LNCaP clone FGC (cell line): ENCODE measurements around the gene FSTL4.

Experiments used
- DNase-seq: peaks from one replicate; pipeline ENCODE4 v3.0.0-alpha.2; 2011; ENCODE audit warnings: low read depth
- H3K4me3 ChIP-seq: 2 replicates; pipeline ENCODE4 v1.5.1; 2011; ENCODE audit warnings: mild to moderate bottlenecking, low read depth, low read length, control low read depth
- CTCF ChIP-seq: IDR thresholded peaks from 2 replicates; pipeline ENCODE4 v1.5.1; 2012; ENCODE audit warnings: mild to moderate bottlenecking; ENCODE audit not compliant: control insufficient read depth, insufficient read depth; ENCODE audit errors: extremely low read depth

The FSTL4 gene

GRCh38 chr5:133327946-133328401 lies 284.4 kb downstream of the FSTL4 start:
- no peak for DNase-seq
- no peak overlapping the region for H3K4me3 ChIP-seq
- TF ChIP-seq CTCF = no peak

- TF ChIP-seq CTCF = no peak
- no peak for DNase-seq
- no peak overlapping the region for H3K4me3 ChIP-seq
Measured at GRCh38 chr5:133326361-133326760, 286.0 kb downstream of the FSTL4 start.

GRCh38 chr5:133325864-133326263 lies 286.5 kb downstream of the FSTL4 start:
- no peak for TF ChIP-seq CTCF
- H3K4me3 ChIP-seq = no peak overlapping the region
- no peak for DNase-seq

GRCh38 chr5:133324926-133325325 lies 287.4 kb downstream of the FSTL4 start:
- no peak for TF ChIP-seq CTCF
- no peak overlapping the region for H3K4me3 ChIP-seq
- no peak for DNase-seq

GRCh38 chr5:133323494-133324457 lies 288.6 kb downstream of the FSTL4 start:
- H3K4me3 ChIP-seq = no peak overlapping the region
- DNase-seq = no peak
- no peak for TF ChIP-seq CTCF

- no peak overlapping the region for H3K4me3 ChIP-seq
- DNase-seq = no peak
- no peak for TF ChIP-seq CTCF
Measured at GRCh38 chr5:133322743-133323142, 289.6 kb downstream of the FSTL4 start.
